Activated naive CD4-positive, alpha-beta T cell treated with anti-CD3 and anti-CD28 coated beads, Interleukin-2, amount 50 U/mL, for 72 hours (primary cell): ENCODE results near the gene LRRK1. TPM values are rescaled to one million over a fixed set of nuclear protein-coding genes. Genes with fewer than 3 reads are reported as not detected.

Experiments used
- ATAC-seq, 2 donors: fragments of 150-1000 bp; cut with Tn5 transposase; 2 replicates each; pipeline ENCODE4 v1.10.0; 2021; ENCODE audit warnings: mild to moderate bottlenecking in 2 of 2, moderate library complexity in 2 of 2
- DNase-seq, 2 donors: peaks; one replicate each; pipeline ENCODE4 v3.0.0; 2021 to 2022; ENCODE audit warnings: low spot score in 2 of 2
- H3K27ac Mint-ChIP-seq, 2 donors: one replicate each; pipeline ENCODE4 v1.8.0; 2022; ENCODE audit warnings: mild to moderate bottlenecking in 2 of 2, mixed read lengths in 2 of 2
- H3K36me3 Mint-ChIP-seq, 2 donors: one replicate each; pipeline ENCODE4 v1.8.0; 2022; ENCODE audit warnings: mixed read lengths in 2 of 2
- H3K9me3 Mint-ChIP-seq, 2 donors: one replicate each; pipeline ENCODE4 v1.8.0; 2022; ENCODE audit warnings: mixed read lengths in 2 of 2
- total RNA-seq, 2 donors: library from RNA; stranded (reverse); gene quantifications; one replicate each; pipeline ENCODE4 v1.2.3, GENCODE V29; 2022

LRRK1 gene
- total RNA-seq, 2 donors from 2014 or later = 0.09 to 1.4 TPM

GRCh38 chr15:100923076-100923475 lies 3.9 kb downstream of the LRRK1 start:
- no peak overlapping the region for H3K27ac Mint-ChIP-seq
- ATAC-seq = no peak
- no peaks in the 10 kb centered on the region for H3K9me3 Mint-ChIP-seq

GRCh38 chr15:100923902-100924301 lies 4.7 kb downstream of the LRRK1 start:
- H3K9me3 Mint-ChIP-seq = no peaks in the 10 kb centered on the region
- DNase-seq (no peak), ATAC-seq (no peak)
- no peak overlapping the region for H3K27ac Mint-ChIP-seq
- no peaks in the 10 kb centered on the region for H3K36me3 Mint-ChIP-seq

More at GRCh38 chr15:100923076-100923475, 3.9 kb downstream of the LRRK1 start:
- no peak for DNase-seq
- no peaks in the 10 kb centered on the region for H3K36me3 Mint-ChIP-seq

GRCh38 chr15:100924436-100924835 lies 5.3 kb downstream of the LRRK1 start:
- no peak for ATAC-seq
- no peak overlapping the region for H3K27ac Mint-ChIP-seq
- no peak for DNase-seq
- H3K9me3 Mint-ChIP-seq = no peaks in the 10 kb centered on the region
- no peaks in the 10 kb centered on the region for H3K36me3 Mint-ChIP-seq

DNA sequence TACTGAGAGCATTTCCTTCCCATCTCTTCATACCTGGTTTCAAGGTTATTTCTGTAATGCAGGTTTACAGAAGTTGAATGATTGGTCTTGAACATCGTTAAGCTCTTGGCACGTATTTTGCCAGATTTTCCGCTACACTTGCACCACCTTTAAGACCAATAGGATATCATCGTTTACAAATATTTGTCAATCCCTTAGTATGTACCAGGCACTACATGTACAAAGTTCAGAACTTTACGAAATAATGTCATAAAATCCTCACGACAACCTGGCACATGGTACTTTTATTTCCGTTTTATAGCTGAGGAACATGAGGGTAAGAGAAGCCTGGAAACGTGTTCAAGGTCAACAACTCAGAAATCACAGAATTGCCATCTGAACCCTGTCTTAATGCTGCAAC lies 6.3 kb downstream of the LRRK1 start:
- no peak overlapping the region for H3K27ac Mint-ChIP-seq
- H3K36me3 Mint-ChIP-seq = no peaks in the 10 kb centered on the region
- DNase-seq (no peak), ATAC-seq (no peak)
- H3K9me3 Mint-ChIP-seq = no peaks in the 10 kb centered on the region

DNA sequence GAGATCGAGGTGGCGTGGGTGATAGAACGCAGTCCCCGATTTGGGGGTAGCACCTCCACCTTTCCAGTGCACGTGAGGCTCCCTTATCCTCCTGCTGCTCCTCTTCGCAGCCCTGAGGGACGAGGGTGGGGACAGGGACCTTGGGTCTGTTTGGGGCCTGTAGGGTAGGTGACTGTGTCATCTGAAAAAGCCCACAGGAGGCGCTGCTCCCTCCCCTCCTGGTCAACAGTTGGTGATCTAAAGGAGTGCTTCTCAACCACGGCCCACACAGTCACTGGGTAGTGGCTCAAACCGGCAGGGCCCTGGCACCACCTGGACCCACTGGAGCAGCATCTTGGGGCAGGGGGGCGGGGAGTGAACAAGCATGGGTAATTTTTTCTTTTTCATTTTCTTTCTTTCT lies 7.1 kb downstream of the LRRK1 start:
- Mint-ChIP-seq H3K9me3 (no peaks in the 10 kb centered on the region), H3K27ac (no peak overlapping the region), H3K36me3 (no peaks in the 10 kb centered on the region)
- no peak for DNase-seq
- ATAC-seq = no peak

GRCh38 chr15:100926971-100927756 lies 8.0 kb downstream of the LRRK1 start:
- ATAC-seq (no peak), DNase-seq (no peak)
- Mint-ChIP-seq H3K9me3 (no peaks in the 10 kb centered on the region), H3K36me3 (no peaks in the 10 kb centered on the region), H3K27ac (no peak overlapping the region)

DNA sequence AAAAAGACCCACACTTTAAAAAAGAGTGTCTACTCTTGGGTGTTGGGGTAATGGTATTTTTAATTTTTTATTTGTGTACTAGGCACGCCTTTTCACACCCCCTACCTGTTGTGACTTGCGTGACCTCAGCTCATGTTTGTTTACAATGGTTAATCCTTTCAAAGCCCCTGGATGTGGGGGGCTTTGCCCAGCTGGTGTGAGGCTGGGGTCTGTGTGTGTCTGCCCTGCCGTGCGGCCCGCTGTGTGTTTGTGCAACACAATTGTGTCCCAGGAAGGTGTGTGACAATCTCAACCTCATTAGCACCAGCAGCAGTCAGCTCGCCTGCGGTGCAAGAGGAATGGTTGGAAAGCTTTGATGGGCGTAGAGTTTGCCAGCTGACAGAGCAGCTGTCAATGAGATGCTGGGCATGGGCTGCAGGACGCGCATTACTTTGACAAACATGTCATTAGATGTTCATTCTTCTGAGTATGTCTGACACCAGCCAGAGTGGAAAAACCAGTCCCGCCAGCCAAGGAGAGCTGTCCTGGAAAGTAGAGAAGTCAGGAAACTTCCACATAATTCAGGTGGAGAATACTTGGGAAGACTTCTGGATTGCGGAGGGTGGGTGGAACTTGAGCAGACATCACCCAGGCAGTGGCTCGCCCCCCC lies 9.6 kb downstream of the LRRK1 start:
- no peak for DNase-seq
- ATAC-seq = no peak
- Mint-ChIP-seq H3K9me3 (no peaks in the 10 kb centered on the region), H3K36me3 (no peaks in the 10 kb centered on the region), H3K27ac (no peak overlapping the region)

GRCh38 chr15:100929641-100930042 lies 10.5 kb downstream of the LRRK1 start:
- ATAC-seq = no peak
- Mint-ChIP-seq H3K27ac (no peak overlapping the region), H3K9me3 (no peaks in the 10 kb centered on the region), H3K36me3 (no peaks in the 10 kb centered on the region)
- DNase-seq = no peak

DNA sequence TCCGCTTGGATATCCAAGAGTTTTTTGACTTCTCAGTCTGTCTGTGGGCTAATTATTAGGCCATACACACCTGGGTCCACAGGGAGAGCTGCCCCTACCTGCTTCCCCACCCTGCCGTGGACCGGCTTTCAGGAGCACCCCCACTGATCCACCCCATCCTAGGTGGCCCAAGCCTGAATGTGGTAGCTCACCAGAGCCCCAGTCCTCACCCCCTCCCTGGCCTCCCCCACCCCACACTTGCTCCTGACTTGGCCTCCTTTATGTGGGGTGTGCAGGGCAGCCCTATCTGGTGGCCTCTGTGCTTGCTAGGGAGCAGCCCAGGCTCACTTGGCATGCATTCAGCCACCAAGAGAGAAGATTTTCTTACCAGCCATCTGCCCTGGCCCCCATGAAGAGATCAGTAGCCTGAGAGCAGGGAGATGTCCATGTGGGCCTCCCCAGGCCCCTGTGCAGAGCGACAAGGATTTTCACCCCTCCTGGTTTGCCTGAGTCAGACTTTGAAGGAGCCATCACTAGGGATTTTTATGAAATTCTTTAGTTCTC lies 11.2 kb downstream of the LRRK1 start:
- no peaks in the 10 kb centered on the region for H3K9me3 Mint-ChIP-seq
- H3K36me3 Mint-ChIP-seq = no peaks in the 10 kb centered on the region
- ATAC-seq (no peak), DNase-seq (no peak)
- no peak overlapping the region for H3K27ac Mint-ChIP-seq

GRCh38 chr15:100931143-100931890 lies 12.2 kb downstream of the LRRK1 start:
- no peaks in the 10 kb centered on the region for H3K9me3 Mint-ChIP-seq
- ATAC-seq (no peak), DNase-seq (no peak)
- H3K27ac Mint-ChIP-seq = no peak overlapping the region
- H3K36me3 Mint-ChIP-seq = no peaks in the 10 kb centered on the region

DNA sequence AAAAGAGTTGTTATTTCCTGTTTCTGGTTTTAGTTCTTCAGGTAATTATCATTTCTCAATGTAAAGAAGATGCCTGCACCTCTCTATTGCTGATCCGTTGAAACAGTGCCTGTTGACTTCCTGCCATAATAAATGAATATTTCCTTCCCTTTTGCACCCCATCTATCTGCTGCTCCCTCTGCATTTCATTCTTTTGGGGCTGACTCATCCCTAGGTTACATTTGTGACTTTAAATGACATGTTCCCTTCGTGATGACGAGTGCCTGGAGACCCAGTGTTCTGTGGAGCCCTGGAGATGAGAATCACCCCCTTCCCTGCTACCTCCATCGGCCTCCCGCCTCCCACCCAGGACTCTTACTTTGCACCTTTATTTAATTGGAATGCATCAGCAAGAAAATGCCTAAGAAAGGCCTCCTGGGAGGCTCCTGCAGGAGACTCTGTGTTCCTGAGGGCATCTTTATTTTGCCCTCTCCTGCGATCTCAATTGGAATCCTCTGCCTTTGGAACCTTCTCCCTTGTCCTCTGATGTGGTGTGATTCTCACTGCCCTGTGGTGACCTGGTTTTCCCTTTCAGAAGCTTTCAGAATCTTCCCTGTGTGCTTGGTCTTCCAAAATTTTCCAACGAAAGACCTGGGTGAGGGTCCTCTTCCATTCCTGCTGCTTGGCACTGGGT lies 13.7 kb downstream of the LRRK1 start:
- no peak for ATAC-seq
- H3K9me3 Mint-ChIP-seq = no peaks in the 10 kb centered on the region
- H3K27ac Mint-ChIP-seq = no peak overlapping the region
- no peaks in the 10 kb centered on the region for H3K36me3 Mint-ChIP-seq
- no peak for DNase-seq

- Mint-ChIP-seq H3K36me3 (no peaks in the 10 kb centered on the region), H3K9me3 (no peaks in the 10 kb centered on the region)
These were observed 15.0 kb downstream of the LRRK1 start for GRCh38 chr15:100934166-100934565.

DNA sequence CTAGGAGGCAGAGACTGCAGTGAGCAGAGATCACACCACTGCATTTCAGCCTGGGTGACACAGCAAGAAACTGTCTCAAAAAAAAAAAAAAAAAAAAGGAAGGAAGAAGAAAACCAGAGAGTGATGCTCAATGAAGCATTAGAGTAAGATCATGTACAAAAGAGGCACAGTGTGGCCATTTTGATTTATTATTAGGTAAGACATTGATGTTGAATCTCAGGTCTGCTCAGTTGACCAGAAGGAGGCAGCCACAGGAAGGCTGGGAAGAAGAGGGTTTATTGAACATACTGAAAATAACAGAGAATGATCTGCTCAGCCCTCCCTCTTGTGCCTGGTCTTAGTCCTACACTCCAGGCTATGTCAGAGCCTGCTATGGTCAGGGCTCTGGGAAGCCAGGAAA lies 15.6 kb downstream of the LRRK1 start:
- no peak for DNase-seq
- no peaks in the 10 kb centered on the region for H3K36me3 Mint-ChIP-seq
- ATAC-seq = no peak
- no peak overlapping the region for H3K27ac Mint-ChIP-seq
- no peaks in the 10 kb centered on the region for H3K9me3 Mint-ChIP-seq

More at GRCh38 chr15:100934166-100934565, 15.0 kb downstream of the LRRK1 start:
- ATAC-seq (no peak), DNase-seq (no peak)
- no peak overlapping the region for H3K27ac Mint-ChIP-seq

DNA sequence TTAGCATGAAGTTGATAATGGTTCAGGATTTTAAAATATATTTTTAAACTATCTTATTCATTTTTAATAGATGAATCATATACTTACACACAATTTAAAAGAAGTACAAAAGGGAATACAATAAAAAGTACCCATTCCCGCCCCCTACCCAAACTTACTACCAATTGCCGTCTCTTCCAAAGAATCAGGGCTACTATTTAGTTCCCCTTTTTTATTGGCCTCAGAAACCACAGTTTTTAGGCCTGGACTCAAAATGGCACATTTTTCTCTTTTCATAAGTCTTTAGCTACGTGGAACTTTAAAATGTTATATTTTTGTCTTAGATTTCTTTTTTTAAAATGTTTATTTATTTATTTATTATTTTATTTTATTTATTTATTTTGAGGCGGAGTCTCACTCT lies 18.0 kb downstream of the LRRK1 start:
- no peaks in the 10 kb centered on the region for H3K36me3 Mint-ChIP-seq

DNA sequence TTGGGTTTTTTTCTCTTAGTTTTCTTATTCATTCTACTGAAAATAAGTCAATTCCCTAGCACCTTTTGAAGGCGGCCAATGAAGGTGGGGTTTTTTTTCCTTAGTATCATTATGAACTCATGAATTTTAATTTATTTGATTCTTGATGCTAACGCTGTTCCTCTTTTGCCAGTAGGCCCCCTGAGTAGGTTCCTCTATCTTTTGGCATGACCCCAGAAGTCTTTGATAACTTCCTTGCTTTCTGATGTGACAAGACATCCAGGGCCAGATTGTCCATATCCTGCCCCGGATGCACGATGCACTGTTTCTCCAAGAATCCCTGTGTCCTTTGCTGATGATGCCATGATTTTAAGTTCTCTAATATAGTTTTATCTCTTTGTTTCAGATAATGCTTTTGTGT lies 20.6 kb downstream of the LRRK1 start:
- ATAC-seq (no peak), DNase-seq (no peak)
- Mint-ChIP-seq H3K27ac (no peak overlapping the region), H3K36me3 (no peaks in the 10 kb centered on the region), H3K9me3 (no peaks in the 10 kb centered on the region)

More for the DNA sequence above, 18.0 kb downstream of the LRRK1 start:
- Mint-ChIP-seq H3K9me3 (no peaks in the 10 kb centered on the region), H3K27ac (no peak overlapping the region)
- no peak for ATAC-seq
- no peak for DNase-seq

DNA sequence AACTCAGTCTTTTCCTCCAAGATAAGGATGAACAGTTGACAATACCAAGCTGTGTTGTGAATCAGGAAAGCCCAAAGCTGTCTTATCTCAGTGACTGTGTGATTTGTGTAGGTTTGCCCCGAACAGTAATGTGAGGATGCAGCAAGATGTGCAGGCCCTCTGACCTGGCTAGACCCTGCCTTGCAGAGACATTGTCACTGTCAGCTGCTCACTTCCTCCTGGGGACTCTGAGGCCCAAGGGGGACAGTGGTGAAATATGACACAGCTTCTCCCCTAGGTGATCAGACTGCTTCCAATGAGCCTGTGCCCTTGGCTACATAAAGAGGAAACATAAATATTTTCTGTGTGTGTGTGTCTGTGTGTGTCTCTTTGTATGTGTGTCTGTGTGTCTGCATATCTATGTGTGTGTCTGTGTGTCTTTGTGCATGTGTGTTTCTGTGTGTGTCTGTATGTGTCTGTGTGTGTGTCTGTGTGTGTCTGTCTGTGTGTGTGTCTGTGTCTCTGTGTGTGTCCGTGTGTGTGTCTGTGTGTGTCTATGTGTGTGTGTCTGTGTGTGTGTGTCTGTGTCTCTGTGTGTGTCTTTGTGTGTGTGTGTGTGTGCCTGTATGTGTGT lies 21.7 kb downstream of the LRRK1 start:
- no peak for DNase-seq
- Mint-ChIP-seq H3K36me3 (no peaks in the 10 kb centered on the region), H3K27ac (no peak overlapping the region), H3K9me3 (no peaks in the 10 kb centered on the region)
- ATAC-seq = no peak
